Kidney tubule cell (primary cell): ENCODE measurements around the gene NSL1.
A peak's percentile ranks its signal among the peaks of the same experiment; 100 is the strongest.
"Not testable (repeated sequence)": the region's sequence is repeated elsewhere in the genome, so short reads cannot be mapped to it uniquely, and the experiment has no call there.

Experiments used
- DNase-seq: peaks from one replicate; pipeline ENCODE4 v3.0.0-alpha.2; 2018; ENCODE audit warnings: low spot score

NSL1 gene

DNA sequence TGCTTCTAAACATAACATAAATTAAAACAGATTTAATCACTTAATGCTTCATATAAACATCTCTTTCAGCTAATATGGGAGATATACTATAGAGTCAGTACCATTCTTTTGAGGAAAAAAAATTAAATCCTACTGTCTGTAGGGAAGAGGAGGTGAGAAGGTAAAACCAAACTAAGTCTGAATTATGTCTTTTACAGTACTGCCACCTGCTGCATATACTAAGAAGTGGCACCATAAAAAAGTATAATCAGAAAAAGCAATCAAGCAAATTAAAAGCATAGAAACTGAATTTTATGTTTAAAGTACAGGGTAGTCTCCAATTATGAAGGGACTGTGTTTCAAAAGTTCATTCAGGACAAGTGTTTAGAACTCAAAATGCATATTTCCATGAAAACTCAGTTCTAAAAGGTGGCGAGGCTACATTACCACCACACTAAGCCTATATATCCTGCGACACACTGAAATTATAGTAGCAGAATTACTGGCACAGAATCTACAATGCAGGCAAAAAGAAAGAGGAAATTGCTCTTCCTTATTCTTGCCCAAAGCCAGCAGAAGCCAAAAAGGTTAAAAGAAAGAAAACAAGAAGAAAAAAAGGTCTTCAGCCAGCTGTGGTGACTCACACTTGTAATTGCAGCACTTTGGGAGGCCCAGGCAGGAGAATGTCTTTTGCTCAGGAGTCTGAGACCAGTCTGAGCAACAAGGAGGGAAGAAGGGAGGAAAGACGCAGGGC, 9.0 kb downstream of the NSL1 start:
- peak; percentile 43 for DNase-seq

DNA sequence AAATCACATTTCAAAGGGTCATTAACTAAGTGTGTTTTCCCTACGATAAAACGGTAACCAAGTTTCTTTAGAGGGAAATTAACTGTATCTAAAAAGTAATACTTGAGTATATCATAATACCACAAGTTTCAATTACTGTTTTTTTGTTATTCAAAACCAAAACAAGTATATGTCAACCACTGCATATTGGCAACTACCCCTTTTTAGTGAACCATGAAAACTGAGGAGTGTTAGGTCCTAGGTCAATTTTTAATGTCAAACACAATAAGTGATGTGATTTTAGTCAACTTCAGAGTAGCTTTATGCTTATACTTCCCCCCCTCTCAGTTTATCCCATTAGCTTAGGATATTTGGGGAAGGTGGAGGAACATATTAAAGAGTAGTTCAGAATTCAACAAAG, 10.4 kb downstream of the NSL1 start:
- no peak for DNase-seq

DNA sequence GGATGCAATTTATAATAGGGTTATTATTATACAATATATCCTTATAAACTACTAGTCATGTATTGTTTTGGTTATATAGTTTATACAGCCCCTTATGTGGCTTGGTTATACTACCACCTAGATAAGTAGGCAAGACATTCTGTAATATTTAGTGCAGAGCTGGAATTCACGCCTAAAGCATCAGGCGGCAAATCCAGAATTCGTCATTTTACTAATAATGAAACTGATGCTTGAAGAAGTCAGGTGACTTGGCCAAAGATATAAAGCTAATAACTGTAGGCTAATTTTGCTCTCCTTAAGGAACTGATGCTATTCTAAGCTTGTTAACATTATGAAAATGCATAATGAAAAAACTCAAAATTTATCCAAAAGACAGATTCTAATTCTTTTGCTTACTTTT, 10.8 kb downstream of the NSL1 start:
- DNase-seq: no peak

DNA sequence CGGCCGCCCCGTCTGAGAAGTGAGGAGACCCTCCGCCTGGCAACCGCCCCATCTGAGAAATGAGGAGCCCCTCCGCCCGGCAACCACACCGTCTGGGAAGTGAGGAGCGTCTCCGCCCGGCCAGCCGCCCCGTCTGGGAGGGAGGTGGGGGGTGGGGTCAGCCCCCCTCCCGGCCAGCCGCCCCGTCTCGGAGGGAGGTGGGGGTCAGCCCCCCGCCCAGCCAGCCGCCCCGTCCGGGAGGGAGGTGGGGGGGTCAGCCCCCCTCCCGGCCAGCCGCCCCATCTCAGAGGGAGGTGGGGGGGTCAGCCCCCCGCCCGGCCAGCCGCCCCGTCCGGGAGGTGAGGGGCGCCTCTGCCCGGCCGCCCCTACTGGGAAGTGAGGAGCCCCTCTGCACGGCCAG, 12.5 kb downstream of the NSL1 start:
- not testable (repeated sequence) for DNase-seq

DNA sequence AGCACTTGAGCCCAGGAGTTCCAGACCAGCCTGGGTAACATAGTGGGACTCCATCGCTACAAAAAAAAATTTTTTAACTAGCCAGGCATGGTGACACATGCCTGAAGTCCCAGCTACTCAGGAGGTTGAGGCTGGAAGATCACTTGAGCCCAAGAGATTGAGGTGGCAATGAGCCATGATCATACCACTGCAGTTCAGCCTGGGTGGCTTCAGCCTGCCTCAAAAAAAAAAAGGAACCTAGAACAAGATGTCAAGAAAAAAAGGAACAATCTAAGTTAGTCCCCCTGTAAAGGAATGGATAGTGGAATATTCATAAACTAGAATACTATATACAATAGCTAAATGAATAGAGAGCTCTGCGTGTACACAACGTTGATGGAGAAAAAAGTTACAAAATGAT, 14.4 kb downstream of the NSL1 start:
- no peak for DNase-seq

DNA sequence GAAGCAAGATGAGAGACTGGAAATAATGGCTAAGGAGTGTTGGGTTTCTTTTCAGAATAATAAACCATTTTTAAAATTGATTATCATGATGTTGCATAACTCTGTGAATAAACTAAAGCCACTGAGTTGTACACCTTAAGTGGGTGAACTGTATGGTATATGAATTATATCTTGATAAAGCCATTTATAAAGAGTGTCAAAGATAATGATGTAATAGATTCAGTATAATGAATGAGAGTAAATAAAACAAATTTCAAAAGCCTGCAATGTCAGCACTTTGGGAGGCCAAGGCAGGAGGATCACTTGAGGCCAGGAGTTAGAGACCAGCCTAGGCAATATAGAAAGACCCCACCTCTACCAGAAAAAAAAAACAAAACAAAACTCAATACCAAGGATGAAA, 16.3 kb downstream of the NSL1 start:
- DNase-seq: no peak

DNA sequence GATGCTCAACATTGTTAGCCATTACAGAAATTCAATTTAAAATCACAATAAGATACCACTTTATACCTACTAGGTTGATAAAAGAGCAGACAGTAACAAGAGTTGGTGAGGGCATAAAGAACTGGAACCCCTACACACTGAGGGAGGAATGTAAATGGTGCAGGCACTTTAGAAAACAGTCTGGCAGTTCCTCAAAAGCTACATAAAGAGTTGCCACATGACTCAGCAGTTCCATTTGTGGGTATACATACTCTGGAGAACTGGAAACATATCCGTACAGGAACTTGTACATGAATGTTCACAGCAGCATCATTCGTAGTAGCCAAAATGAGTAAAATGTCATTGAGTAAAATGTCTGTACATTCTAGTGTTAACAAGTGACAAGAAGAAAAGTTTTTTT, 17.0 kb downstream of the NSL1 start:
- DNase-seq: no peak

DNA sequence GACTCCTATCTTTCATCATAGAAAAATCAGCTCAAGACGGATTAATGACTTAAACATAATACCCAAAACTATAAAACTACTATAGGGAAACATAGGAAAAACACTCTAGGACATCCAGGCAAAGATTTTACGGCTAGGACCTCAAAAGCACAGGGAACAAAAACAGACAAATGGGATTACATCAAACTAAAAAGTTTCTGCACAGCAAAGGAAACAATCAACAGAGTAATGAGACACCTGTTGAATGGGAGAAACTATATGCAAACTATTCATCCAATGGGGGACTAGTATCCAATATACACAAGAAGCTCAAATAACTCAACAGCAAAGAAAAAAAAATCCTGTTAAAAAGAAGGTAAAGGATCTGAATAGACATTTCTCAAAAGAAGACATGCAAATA, 18.6 kb downstream of the NSL1 start:
- DNase-seq: no peak

DNA sequence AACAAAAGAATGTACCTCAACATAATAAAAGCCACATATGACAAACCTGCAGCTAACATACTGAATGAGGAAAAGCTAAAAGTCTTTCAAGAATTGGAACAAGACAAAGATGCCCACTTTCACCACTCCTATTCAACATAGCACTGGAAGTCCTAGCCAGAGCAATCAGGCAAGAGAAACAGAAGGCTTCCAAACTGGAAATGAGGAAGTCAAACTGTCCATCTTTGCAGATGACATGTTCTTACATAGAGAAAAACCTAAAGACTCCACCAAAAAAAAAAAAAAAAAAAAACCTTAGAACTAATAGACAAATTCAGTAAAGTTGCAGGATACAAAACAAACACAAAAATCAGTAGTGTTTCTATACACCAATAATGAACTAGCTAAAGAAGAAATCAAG, 20.2 kb downstream of the NSL1 start:
- DNase-seq: no peak

DNA sequence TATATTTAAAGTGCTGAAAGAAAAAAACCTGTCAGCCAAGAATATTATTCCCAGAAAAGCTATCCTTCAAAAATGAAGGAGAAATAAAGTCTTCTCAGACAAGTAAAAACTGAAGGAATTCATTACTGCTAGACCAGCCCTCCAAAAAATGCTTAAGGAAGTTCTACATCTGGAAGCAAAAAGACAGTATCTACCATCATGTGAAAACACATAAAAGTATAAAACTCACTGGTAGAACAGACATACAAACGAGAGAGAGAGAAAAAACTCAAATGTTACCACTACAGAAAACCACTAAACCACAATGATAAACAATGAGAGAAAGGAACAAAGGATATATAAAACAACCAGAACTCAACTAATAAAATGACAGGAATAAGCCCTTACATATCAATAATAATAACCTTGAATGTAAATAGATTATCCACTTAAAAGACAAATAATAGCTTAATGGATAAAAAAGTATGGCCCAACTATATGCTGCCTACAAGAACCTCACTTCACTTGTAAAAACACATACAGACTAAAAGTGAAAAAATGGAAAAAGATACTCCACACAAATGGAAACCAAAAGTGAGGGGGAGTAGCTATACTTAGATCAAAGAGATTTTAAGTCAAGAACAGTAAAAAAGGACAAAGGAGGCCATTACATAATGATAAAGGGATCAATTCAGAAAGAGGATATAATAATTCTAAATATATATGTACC, 22.0 kb downstream of the NSL1 start:
- DNase-seq: no peak

DNA sequence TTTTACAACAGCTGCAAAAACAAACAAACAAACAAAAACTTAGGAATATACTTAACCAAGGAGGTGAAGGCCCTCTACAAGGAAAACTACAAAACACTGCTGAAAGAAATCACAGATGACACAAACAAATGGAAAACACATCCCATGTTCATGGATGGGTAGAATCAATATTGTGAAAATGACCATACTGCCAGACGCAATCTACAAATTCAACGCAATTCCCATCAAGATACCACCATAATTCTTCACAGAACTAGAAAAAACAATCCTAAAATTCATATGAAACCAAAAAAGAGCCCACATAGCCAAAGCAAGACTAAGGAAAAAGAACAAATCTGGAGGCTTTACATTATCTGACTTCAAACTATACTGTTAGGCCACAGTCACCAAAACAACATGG, 24.8 kb downstream of the NSL1 start:
- not testable (repeated sequence) for DNase-seq

DNA sequence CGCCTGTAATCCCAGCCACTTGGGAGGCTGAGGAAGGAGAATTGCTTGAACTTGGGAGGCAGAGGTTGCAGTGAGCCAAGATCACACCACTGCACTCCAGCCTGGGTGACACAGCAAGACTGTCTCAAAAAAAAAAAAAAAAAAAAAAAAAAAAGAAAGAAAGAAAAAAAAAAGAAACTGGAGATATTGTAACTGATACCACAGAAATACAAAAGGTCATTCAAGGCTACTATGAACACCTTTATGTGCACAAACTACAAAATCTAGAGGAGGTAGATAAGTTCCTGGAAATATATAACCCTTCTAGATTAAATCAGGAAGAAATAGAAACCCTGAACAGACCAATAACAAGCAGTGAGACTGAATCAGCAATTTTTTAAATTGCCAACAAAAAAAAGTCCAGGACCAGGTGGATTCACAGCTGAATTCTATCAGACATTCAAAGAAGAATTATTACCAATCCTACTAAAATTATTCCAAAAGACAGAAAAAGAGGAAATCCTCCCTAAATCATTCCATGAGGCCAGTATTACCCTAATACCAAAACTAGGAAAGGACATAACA, 26.8 kb downstream of the NSL1 start:
- DNase-seq: not testable (repeated sequence)

DNA sequence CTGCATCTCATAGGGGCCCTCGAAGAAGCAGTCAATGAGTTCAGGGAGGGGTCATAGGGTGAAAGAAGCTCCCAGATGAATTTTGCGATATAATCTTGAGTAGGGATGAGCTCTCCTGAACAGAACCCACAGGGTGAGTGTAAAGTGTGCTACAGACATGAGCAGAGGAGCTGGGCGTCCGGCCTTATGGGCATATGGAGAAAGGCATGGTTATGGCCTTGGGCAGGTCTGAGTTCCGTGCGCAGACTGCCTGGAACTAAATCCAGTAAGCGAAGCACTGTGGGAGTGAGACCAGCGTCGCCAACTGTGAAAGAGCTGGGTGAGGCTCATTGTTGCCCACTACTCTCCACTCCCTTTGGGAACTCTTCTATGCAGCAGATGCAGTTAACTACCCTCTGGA, 28.7 kb downstream of the NSL1 start:
- no peak for DNase-seq

DNA sequence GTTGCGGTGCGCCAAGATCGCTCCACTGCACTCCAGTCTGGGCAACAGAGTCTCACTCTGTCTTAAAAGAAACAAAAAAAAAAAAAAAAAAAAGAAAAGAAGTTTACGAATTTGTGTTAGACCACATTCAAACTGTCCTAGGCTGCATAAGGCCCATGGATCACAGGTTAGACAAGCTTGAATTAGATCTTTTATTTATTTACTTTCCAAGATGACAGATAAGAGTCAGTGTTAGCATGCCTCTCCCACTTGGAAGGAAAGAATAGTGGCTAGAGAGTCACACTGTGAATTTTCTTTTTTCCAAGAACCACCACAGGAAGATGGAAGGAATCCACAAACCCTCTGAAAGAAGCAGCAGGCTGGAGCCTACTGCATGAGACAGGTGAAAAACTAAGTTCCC, 29.3 kb downstream of the NSL1 start:
- no peak for DNase-seq

DNA sequence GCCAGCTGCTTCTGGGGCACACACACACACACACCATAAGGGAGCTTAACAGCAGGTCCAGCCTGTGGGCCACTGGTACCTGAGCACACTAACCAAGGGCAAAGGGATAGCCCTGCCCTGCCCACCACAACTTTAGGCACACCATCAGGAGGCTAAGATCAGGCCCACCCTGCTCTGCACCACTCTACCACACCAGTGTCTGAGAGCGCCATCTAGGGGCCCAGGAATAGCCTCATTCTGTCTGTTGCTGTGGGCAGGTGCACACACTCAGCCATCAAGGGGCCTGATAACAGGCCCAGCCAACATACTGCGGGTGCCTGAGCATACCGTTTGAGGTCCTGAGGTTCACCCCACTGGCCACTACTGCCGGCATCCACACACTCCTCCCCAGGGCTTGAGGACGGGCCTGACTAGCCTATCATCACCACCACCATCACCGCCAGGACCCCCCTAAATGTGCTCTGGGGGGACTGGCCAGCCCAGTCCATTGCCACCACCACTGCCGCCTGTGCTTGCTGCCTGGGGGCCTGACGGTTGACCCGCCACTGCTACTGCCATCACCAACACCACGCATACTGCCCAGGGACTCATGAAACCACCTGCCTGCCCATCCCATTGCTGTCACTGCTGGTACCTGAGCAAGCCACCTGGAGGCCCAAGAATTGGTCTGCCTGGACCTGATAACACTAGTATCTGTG, 31.3 kb downstream of the NSL1 start:
- peak; percentile 13 for DNase-seq

DNA sequence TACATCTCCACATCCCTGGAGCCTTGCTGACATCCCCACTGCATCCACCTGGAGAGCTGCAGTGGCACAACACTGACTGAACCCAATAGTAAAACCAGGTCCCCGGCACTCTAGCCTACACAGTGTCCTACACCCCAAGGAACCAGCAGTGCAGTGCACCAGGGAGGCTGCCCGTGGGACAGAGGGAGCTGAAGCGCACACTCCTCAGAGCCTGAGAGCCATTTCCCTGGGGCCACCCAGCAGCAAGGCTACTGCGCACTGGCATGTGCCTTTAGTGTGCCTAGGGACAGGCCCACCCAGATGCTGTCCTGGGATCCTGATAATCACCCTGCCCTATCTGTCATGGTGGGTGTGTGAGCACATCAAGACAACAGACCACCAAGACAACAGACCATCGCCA, 31.9 kb downstream of the NSL1 start:
- DNase-seq: no peak

DNA sequence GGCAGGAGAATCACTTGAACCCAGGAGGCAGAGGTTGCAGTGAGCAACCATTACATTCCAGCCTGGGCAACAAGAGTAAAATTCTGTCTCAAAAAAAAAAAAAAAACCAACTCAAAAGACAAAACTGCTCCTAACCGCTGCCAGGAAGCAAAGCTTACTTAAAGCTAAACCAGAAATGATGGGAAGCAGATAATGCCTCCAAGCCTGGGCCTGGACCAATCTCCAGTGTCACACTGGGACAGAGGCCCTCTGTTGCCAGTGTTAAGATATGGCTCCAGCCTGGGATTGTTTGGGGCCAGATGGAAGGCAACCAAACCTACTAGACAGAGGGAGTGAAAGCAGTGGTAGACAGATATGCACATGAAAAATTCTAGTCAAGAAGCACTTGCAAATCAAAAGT, 36.9 kb downstream of the NSL1 start:
- DNase-seq: no peak

DNA sequence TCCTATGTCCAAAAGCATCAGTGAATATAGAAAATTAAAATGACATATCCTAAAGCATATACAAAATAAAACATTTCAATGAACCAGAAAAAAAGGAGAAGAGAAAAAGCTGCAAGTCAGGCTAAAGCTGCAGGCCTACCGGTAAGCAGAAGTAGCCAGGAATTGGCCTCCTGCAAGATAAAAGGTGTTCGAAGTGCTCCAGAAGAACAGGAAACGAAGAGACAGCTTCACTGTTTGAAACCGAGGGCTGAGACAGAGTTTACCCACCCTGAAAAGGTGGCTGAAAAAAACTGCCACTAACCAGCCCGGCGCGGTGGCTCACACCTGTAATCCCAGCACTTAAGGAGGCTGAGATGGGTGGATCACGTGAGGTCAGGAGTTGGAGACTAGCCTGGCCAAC, 37.4 kb downstream of the NSL1 start:
- no peak for DNase-seq

DNA sequence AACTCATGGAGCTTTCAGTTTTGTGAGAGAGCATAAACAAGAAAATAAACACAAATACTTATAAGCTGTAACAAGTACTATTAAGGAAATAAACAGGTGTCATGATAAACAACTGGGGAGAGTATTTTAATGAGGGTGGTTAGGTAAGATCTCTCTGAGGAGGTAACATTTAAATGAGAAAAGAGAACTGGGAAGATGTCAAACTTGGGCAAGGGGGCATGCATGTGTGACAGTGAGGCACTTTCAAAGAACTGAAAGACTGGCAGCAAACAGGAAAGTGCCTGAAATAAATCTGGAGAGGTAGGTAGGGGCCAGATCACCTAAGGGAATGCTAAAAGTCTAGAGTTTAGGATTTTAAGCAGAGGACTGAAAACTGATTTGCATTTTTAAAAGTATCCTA, 37.8 kb downstream of the NSL1 start:
- DNase-seq: no peak

DNA sequence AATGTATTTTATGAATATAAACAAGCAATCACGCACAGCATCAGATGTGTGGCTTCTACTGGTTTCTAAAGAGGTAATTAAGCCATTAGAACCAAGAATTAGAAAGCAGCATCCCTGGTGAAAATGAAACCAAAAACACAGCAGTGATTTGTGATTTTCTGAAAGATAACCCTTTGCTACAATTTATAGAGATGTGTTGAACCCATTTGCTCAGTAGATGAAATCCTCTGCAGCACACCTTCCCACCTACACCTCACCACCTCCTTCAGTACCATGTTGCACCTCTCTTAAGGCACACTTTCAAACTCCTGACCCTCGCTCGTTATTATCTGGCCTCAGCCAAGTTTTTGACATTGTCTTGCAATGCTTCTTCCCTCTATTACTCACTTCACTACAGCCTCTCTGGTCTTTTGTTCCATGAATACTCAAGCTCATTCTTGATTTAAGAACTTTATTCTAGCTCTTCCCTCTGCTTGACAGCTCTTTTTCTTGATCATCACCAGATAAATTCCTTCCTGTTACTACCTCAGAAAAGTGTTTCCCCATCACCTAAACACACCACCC, 38.6 kb downstream of the NSL1 start:
- no peak for DNase-seq

DNA sequence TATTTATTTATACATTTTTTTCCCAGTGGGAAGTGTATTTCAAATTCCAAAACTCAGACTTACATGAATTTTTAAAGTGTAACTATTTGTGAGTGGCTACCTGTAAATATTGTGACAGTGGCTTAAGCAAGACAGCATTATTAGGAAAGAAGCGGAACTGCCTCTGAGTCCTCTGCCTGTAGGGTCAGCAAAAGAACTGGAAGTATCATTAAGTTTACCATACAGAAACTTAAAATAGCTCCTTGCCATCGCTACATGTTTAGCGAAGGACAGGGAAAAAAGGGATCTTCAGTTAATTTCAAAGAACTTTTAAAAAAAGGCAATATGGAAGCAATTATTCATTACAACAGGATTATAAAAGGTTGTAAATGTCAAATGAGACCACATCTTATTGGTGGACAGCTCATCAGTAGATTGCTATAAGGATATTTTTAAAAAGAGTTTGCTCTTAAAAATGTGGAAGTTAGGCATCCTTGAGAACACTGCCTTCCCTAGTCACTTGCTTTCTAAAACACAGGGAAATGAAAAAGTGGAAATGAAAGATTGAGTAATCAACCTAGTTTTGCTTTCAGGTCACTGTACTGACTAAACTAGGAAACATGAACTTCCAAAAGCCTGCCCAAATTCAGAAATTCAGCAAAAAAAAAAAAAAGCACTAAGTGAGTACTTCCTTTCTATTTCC, 39.2 kb downstream of the NSL1 start:
- peak; percentile 4 for DNase-seq
